Karpas-422 (cell line): ENCODE measurements around the gene EEFSEC. TPM values are rescaled to one million over a fixed set of nuclear protein-coding genes. Genes with fewer than 3 reads are reported as not detected.

Source experiments
- DNase-seq: peaks from one replicate; pipeline ENCODE4 v3.0.0-alpha.2; 2015
- H2AFZ ChIP-seq: fragments of 200-600 bp; sonication (generic); 2 replicates; pipeline ENCODE4 v1.6.1; 2014; ENCODE audit warnings: antibody characterized with exemption, low read length, mixed read lengths
- H3K27ac ChIP-seq: fragments of 200-600 bp; sonication (generic); 2 replicates; pipeline ENCODE4 v1.5.1; 2014; ENCODE audit warnings: mild to moderate bottlenecking, low read length, moderate library complexity
- H3K27me3 ChIP-seq: fragments of 200-600 bp; sonication (generic); 2 replicates; pipeline ENCODE4 v1.6.1; 2014; ENCODE audit warnings: low read length, mixed read lengths
- H3K36me3 ChIP-seq: fragments of 200-600 bp; sonication (generic); 2 replicates; pipeline ENCODE4 v1.6.1; 2014; ENCODE audit warnings: low read length, mixed read lengths; ENCODE audit not compliant: insufficient read depth
- H3K4me1 ChIP-seq: fragments of 200-600 bp; sonication (generic); 2 replicates; pipeline ENCODE4 v1.6.1; 2014; ENCODE audit warnings: mild to moderate bottlenecking, low read length, mixed read lengths
- H3K4me2 ChIP-seq: fragments of 200-600 bp; sonication (generic); 2 replicates; pipeline ENCODE4 v1.6.1; 2014; ENCODE audit warnings: low read length, low read depth, mild to moderate bottlenecking; ENCODE audit not compliant: poor library complexity, severe bottlenecking
- H3K4me3 ChIP-seq: fragments of 200-600 bp; sonication (generic); 2 replicates; pipeline ENCODE4 v1.5.1; 2014; ENCODE audit warnings: mild to moderate bottlenecking, antibody characterized with exemption, low read length, mixed read lengths
- H3K79me2 ChIP-seq: fragments of 200-600 bp; sonication (generic); 2 replicates; pipeline ENCODE4 v1.6.1; 2014; ENCODE audit warnings: mild to moderate bottlenecking, low read length, mixed read lengths
- H3K9ac ChIP-seq: fragments of 200-600 bp; sonication (generic); 2 replicates; pipeline ENCODE4 v1.6.0; 2014; ENCODE audit warnings: low read length
- H3K9me2 ChIP-seq: fragments of 200-600 bp; sonication (generic), shearing (Covaris generic); replicated peaks from 2 replicates; pipeline ENCODE4 v1.6.0; 2014; ENCODE audit warnings: mild to moderate bottlenecking, low read length, moderate library complexity; ENCODE audit not compliant: insufficient read depth
- H3K9me3 ChIP-seq: fragments of 300-700, 200-600 bp; sonication (generic); 2 replicates; pipeline ENCODE4 v1.6.1; 2014; ENCODE audit warnings: low read length, mixed read lengths
- H4K20me1 ChIP-seq: fragments of 200-600 bp; sonication (generic); 2 replicates; pipeline ENCODE4 v1.6.1; 2014; ENCODE audit warnings: mild to moderate bottlenecking, antibody characterized with exemption, low read length, low read depth; ENCODE audit not compliant: insufficient read depth
- total RNA-seq: library from RNA; depleted of rRNA; stranded (reverse); fragments of >200 nt; shearing (Covaris generic); gene quantifications from 2 replicates; pipeline ENCODE4 v1.2.3, GENCODE V29; 2014; ENCODE audit warnings: low replicate concordance

The EEFSEC gene
- total RNA-seq, 1 experiment from 2014 or later: 10.1 TPM

DNA sequence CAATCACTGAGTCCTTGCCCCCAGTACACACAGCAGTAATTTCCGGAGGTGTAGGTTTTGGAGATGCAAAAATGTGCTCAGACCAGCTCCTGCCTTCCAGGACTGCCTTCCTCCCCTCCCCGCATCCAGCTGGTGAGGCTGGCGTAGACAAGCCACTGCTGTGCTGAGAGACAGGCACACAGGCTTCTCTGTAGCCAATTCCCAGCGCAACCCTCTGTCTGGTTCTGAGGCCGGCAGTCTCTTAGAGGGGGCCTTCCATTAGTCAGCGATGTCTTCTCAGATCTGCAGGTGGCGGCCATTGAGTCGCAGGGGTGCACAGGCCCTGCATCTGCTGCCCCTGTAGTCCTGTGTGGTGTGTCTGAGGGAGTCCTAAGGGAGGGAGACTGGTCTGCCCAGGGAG, 199.0 kb downstream of the EEFSEC start:
- no peaks in the 10 kb centered on the region for H3K9me2 ChIP-seq
- H3K9me3 ChIP-seq: no peaks in the 10 kb centered on the region
- H3K4me1 ChIP-seq: peaks cover 22% of the 10 kb centered on the region
- DNase-seq: no peak
- no peak overlapping the region for H3K4me2 ChIP-seq
- H3K27me3 ChIP-seq: no peaks in the 10 kb centered on the region
- H3K79me2 ChIP-seq: no peaks in the 10 kb centered on the region; the same call in 1 of the 2 replicates
- H3K4me3 ChIP-seq: no peak overlapping the region
- H4K20me1 ChIP-seq: no peaks in the 10 kb centered on the region
- H2AFZ ChIP-seq: no peak overlapping the region
- H3K36me3 ChIP-seq: no peaks in the 10 kb centered on the region
- H3K9ac ChIP-seq: no peak overlapping the region
- no peak overlapping the region for H3K27ac ChIP-seq

DNA sequence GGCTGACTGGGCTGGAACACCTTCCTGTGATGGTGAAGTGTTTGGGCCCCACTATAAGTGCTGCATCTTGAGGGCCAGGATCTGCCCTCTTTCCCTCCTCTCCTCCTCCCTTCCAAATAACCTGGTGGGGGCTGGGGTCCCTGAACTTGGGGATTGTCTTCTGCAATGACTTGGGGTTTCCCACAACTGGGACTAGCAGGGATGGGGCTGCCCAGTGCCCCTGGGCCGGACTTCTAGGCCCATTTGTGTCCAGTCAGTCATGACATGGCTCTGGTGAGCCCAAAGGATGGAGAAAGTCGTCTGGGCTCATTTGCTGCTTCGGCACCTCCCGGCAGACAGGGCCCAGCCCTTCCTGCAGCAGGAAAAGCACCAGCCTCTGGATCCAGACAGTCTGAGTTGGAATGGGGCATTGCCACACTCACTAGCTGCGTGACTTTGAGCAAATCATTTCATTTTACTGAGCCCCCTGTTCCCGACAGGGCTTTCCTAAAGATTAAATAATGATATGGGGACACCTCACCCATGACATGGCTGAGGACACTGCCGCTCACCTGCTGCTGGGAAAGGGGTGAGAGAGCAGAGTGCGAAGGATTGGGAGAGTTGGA, 200.2 kb downstream of the EEFSEC start:
- no peaks in the 10 kb centered on the region for H3K9me2 ChIP-seq
- DNase-seq: no peak
- no peak overlapping the region for H3K9ac ChIP-seq
- H2AFZ ChIP-seq: no peak overlapping the region
- no peak overlapping the region for H3K4me2 ChIP-seq
- H3K79me2 ChIP-seq: no peaks in the 10 kb centered on the region; the same call in 1 of the 2 replicates
- peaks cover 12% of the 10 kb centered on the region for H3K4me1 ChIP-seq
- no peak overlapping the region for H3K4me3 ChIP-seq
- H3K27me3 ChIP-seq: no peaks in the 10 kb centered on the region
- H4K20me1 ChIP-seq: no peaks in the 10 kb centered on the region
- no peaks in the 10 kb centered on the region for H3K36me3 ChIP-seq
- no peak overlapping the region for H3K27ac ChIP-seq
- H3K9me3 ChIP-seq: no peaks in the 10 kb centered on the region

DNA sequence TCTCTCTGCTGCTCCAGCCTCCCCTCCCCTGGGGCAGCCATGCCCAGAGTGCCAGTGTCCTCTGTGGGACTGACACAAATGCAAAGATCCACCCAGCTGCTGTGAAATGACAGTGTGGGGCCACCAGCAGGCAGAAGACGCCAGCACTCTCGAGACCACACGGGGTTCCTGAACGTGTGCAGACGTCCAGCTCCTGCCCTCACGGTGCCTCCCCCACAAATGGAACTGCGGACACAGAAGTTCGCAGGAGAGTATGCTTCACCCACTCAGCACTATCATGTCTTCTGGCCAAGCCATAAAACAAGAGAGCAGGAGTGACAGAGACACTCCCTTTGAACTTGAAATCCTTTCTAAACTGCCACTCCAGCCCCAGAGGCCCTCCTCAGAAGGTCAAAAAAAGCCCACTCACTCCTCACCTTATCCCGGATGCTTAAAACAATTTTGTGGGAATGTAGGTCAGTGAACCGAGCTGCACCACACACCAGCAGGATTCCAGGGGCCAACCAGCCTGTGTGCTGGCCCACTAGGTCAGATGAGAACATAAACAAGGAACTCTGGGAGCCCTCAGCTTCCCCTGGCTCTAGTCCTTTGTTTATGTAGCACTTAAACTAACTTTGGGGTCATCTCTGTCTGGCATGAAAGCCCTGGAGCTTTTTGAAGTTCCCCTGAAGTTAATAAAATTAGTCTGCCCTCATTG, 200.9 kb downstream of the EEFSEC start:
- Histone ChIP-seq H3K4me2 (no peak overlapping the region), H4K20me1 (no peaks in the 10 kb centered on the region), H3K4me1 (peaks cover 5% of the 10 kb centered on the region), H3K9me3 (no peaks in the 10 kb centered on the region), H2AFZ (no peak overlapping the region), H3K4me3 (no peak overlapping the region), H3K27me3 (no peaks in the 10 kb centered on the region), H3K9ac (no peak overlapping the region), H3K9me2 (no peaks in the 10 kb centered on the region), H3K36me3 (no peaks in the 10 kb centered on the region), H3K27ac (no peak overlapping the region), H3K79me2 (no peaks in the 10 kb centered on the region; the same call in 1 of the 2 replicates)
- DNase-seq: no peak

DNA sequence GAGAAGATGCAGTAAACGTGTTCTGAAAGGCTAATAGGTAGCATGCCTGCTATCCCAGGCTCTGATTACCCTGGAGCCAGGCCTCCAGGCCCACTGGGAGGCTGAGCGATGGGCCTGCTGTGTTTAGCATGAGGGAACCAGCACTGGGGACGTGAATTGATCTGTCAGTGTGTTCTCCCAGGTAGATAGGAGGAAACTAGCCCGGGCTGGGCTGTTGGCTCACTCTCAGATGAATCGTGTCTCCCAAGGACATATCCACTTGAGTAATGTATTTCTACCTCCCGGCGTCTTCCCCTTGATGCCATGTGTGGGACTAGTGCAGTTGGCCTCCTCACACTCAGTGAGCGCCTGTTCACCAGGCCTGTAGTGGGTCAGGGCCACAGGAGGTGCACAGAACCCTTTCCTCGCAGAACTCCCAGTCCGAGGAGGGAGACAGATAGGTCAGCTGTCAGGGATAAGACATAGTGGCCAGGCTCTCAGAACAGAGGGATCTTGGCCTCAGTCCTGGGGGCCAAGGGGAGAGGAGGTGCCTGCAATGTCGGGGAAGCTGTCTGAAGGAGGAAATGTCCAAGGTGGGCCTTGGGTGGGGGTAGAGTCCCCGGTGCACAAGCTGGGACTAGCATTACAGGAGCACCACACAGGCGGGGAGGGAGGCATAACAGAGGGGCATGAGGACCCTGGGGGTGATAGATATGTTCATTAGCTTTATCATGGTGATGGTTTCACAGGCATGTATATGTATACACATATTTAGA, 201.7 kb downstream of the EEFSEC start:
- Histone ChIP-seq H3K27ac (no peak overlapping the region), H3K79me2 (no peaks in the 10 kb centered on the region; the same call in 1 of the 2 replicates), H3K9me3 (no peaks in the 10 kb centered on the region), H3K4me2 (no peak overlapping the region), H3K27me3 (no peaks in the 10 kb centered on the region), H3K4me3 (no peak overlapping the region), H4K20me1 (no peaks in the 10 kb centered on the region), H3K4me1 (peaks cover 3% of the 10 kb centered on the region; the same call in 1 of the 2 replicates), H3K36me3 (no peaks in the 10 kb centered on the region), H2AFZ (no peak overlapping the region), H3K9me2 (no peaks in the 10 kb centered on the region), H3K9ac (no peak overlapping the region)
- DNase-seq: no peak

DNA sequence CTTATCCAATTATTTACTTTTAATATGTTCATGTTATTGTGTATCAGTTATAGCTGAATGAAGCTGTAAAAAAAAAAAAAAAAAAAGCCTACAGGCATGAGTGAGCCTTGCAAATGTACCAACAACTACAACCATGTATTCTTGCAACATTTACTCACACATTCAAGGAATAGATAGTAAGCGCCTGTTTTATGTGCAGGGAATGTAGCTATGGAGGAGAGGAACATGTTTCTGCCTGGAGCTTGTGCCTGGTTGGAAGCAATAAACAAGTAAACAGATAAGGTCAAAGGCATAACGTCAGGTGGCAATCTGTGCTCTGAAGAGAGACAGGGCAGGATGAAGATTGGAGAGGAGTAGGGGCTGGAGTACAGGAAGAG, 202.2 kb downstream of the EEFSEC start:
- Histone ChIP-seq H2AFZ (no peak overlapping the region), H3K9me3 (no peaks in the 10 kb centered on the region), H3K79me2 (no peaks in the 10 kb centered on the region; the same call in 1 of the 2 replicates), H3K27ac (no peak overlapping the region), H3K36me3 (no peaks in the 10 kb centered on the region), H3K4me2 (no peak overlapping the region), H3K9me2 (no peaks in the 10 kb centered on the region), H3K4me3 (no peak overlapping the region), H4K20me1 (no peaks in the 10 kb centered on the region), H3K27me3 (no peaks in the 10 kb centered on the region), H3K4me1 (peaks cover 3% of the 10 kb centered on the region; the same call in 1 of the 2 replicates), H3K9ac (no peak overlapping the region)
- no peak for DNase-seq

DNA sequence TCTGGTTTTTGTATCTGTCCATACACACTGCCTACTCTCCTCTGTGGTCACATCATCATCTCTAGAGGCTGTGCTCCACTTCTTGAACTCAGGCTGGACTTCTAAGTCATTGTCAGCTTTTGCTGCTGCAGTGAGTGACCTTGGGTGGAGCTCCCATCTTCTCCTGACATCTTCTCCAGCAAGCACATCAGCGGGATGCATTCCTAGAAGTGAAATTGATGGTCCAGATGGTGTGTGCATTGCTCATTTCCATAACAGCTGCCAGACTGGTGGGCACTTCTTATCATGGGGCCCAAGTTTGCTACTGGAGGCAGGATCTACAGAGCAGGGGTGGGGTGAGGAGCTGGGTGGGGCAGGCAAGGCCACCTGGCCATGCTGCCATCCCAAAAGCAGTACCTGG, 203.5 kb downstream of the EEFSEC start:
- no peak overlapping the region for H2AFZ ChIP-seq
- no peaks in the 10 kb centered on the region for H4K20me1 ChIP-seq
- H3K4me1 ChIP-seq: peaks cover 3% of the 10 kb centered on the region; the same call in 1 of the 2 replicates
- H3K4me2 ChIP-seq: no peak overlapping the region
- H3K36me3 ChIP-seq: no peaks in the 10 kb centered on the region
- H3K27ac ChIP-seq: no peak overlapping the region
- H3K27me3 ChIP-seq: no peaks in the 10 kb centered on the region
- H3K79me2 ChIP-seq: no peaks in the 10 kb centered on the region; the same call in 1 of the 2 replicates
- no peak for DNase-seq
- H3K9me3 ChIP-seq: no peaks in the 10 kb centered on the region
- H3K9ac ChIP-seq: no peak overlapping the region
- no peak overlapping the region for H3K4me3 ChIP-seq
- no peaks in the 10 kb centered on the region for H3K9me2 ChIP-seq

GRCh38 chr3:128357538-128357937, 204.3 kb downstream of the EEFSEC start:
- no peak overlapping the region for H3K4me3 ChIP-seq
- no peaks in the 10 kb centered on the region for H3K9me2 ChIP-seq
- no peak overlapping the region for H3K9ac ChIP-seq
- H4K20me1 ChIP-seq: no peaks in the 10 kb centered on the region
- no peak overlapping the region for H2AFZ ChIP-seq
- no peaks in the 10 kb centered on the region; the same call in 1 of the 2 replicates for H3K79me2 ChIP-seq
- no peaks in the 10 kb centered on the region for H3K9me3 ChIP-seq
- no peak overlapping the region for H3K27ac ChIP-seq
- H3K4me2 ChIP-seq: no peak overlapping the region
- no peak for DNase-seq
- H3K4me1 ChIP-seq: peaks cover 3% of the 10 kb centered on the region; the same call in 1 of the 2 replicates
- H3K36me3 ChIP-seq: no peaks in the 10 kb centered on the region
- no peaks in the 10 kb centered on the region for H3K27me3 ChIP-seq
